HepG2 (cell line): ENCODE data around the gene THPO. TPM values are rescaled to one million over a fixed set of nuclear protein-coding genes. Genes with fewer than 3 reads are reported as not detected.

Experiments
- ATAC-seq: fragments of 200-7000 bp; cut with Tn5 transposase; 3 replicates; pipeline ENCODE4 v1.9.1; 2020; ENCODE audit warnings: mild to moderate bottlenecking, moderate library complexity
- BruUV-seq: library from RNA; stranded (reverse); fragments of 400-500 nt; replicated peaks from 2 replicates; lab custom pipeline; 2021; lab: Mats Ljungman, UMichigan
- CTCF ChIA-PET: fragments of 300-600 bp; formaldehyde crosslinking; extraction: SDS; loops from one replicate; lab custom pipeline; 2021; ENCODE audit warnings: low total read pairs, inconsistent platforms, low intra/inter-chr PET ratio; lab: Yijun Ruan, JAX
- POLR2A ChIA-PET: fragments of 350-600 bp; sonication (Branson Sonifier 250); formaldehyde crosslinking; loops from one replicate; lab custom pipeline; 2020; ENCODE audit warnings: antibody characterized with exemption, inconsistent platforms; lab: Yijun Ruan, JAX
- DNase-seq: peaks from one replicate; pipeline ENCODE4 v3.0.0-alpha.2; 2015; ENCODE audit warnings: low spot score
- FAIRE-seq: peaks from 3 replicates; lab custom pipeline; 2011; peaks lifted over from hg19 to GRCh38; lab: Jason Lieb, UNC
- H2AFZ ChIP-seq: one replicate; pipeline ENCODE4 v1.6.1; 2011; ENCODE audit warnings: low read length, inconsistent platforms
- H3K27ac ChIP-seq: fragments of 300-600 bp; 3 replicates; pipeline ENCODE4 v1.8.0; 2011; ENCODE audit warnings: mixed run types, mild to moderate bottlenecking, mixed read lengths, low read length, inconsistent platforms; ENCODE audit not compliant: insufficient read depth; ENCODE audit errors: extremely low read length
- H3K27me3 ChIP-seq, 2 experiments: fragments of 200-600 bp in 1 of 2; 2 replicates in 1 of 2; 3 replicates in 1 of 2; pipeline versions ENCODE4 v1.6.0 to v1.8.0; 2011; ENCODE audit warnings: low read length in 2 of 2, mild to moderate bottlenecking in 2 of 2, moderate library complexity in 2 of 2, inconsistent platforms in 1 of 2; ENCODE audit not compliant: insufficient read depth in 2 of 2, control insufficient read depth in 1 of 2
- H3K36me3 ChIP-seq, 2 experiments: fragments of 200-600 bp in 1 of 2; replicated peaks in 1 of 2; 2 replicates in 1 of 2; 3 replicates in 1 of 2; pipeline versions ENCODE4 v1.5.1 to v1.8.0; 2011; ENCODE audit warnings: low read length in 2 of 2, inconsistent platforms in 1 of 2; ENCODE audit not compliant: insufficient read depth in 2 of 2, control insufficient read depth in 1 of 2
- H3K4me1 ChIP-seq: 2 replicates; pipeline ENCODE4 v1.5.1; 2012; ENCODE audit warnings: low read length, inconsistent platforms; ENCODE audit not compliant: insufficient read depth
- H3K4me2 ChIP-seq: 2 replicates; pipeline ENCODE4 v1.6.0; 2011; ENCODE audit warnings: low read depth, low read length, inconsistent platforms
- H3K4me3 ChIP-seq, 3 experiments: fragments of 200-600 bp in 1 of 3; sonication (generic), shearing (Covaris generic) in 1 of 3; replicated peaks in 1 of 3; 2 replicates each; pipeline ENCODE4 v1.5.1; 2011 to 2016; ENCODE audit warnings: low read length in 3 of 3, inconsistent platforms in 2 of 3, low read depth in 2 of 3, mild to moderate bottlenecking in 2 of 3, control low read depth in 1 of 3, mixed read lengths in 1 of 3; ENCODE audit not compliant: insufficient read depth in 1 of 3
- H3K79me2 ChIP-seq: one replicate; pipeline ENCODE4 v1.6.1; 2011; ENCODE audit warnings: low read length, inconsistent platforms; ENCODE audit not compliant: insufficient read depth
- H3K9ac ChIP-seq: 2 replicates; pipeline ENCODE4 v1.6.0; 2011; ENCODE audit warnings: mild to moderate bottlenecking, low read depth, low read length, inconsistent platforms; ENCODE audit not compliant: insufficient read depth
- H3K9me3 ChIP-seq: 2 replicates; pipeline ENCODE4 v1.5.1; 2012; ENCODE audit warnings: mild to moderate bottlenecking, low read length
- H4K20me1 ChIP-seq: 2 replicates; pipeline ENCODE4 v1.6.0; 2011; ENCODE audit warnings: inconsistent platforms, mild to moderate bottlenecking, low read length, moderate library complexity; ENCODE audit not compliant: insufficient read depth
- FOXK2 ChIP-seq: fragments of 450-650 bp; IDR thresholded peaks from 2 replicates; pipeline ENCODE4 v1.6.1; 2016
- ISX ChIP-seq: sonication (generic); formaldehyde crosslinking; conservative IDR thresholded peaks from 2 replicates; pipeline ENCODE4 v1.5.0; 2020; ENCODE audit warnings: missing genetic modification reagents
- MAZ ChIP-seq, 2 experiments: sonication (generic) in 1 of 2; formaldehyde crosslinking in 1 of 2; IDR thresholded peaks; 2 replicates each; pipeline versions ENCODE4 v1.5.0 to v1.6.1; 2012 to 2020; ENCODE audit warnings: low read depth in 2 of 2, mild to moderate bottlenecking in 2 of 2, borderline replicate concordance in 1 of 2, improper control_type of control experiment in 1 of 2, low read length in 1 of 2, missing genetic modification reagents in 1 of 2, moderate library complexity in 1 of 2
- NFAT5 ChIP-seq: sonication (generic); formaldehyde crosslinking; IDR thresholded peaks from 2 replicates; pipeline ENCODE4 v1.4.0; 2020; ENCODE audit warnings: missing genetic modification reagents
- RARG ChIP-seq: sonication (generic); formaldehyde crosslinking; IDR thresholded peaks from 2 replicates; pipeline ENCODE4 v1.4.0; 2020; ENCODE audit warnings: low read depth, mild to moderate bottlenecking, missing genetic modification reagents
- WGBS: methylation state at CpG from one replicate; pipeline ENCODE4 v1.1.6; 2017; ENCODE audit warnings: low lambda C conversion rate; 5-methylcytosine and 5-hydroxymethylcytosine counted together
- in situ Hi-C: cut with HindIII; loops from 2 replicates; pipeline ENCODE4 v1.10.0; 2017; ENCODE audit warnings: low pct_unique_long_range_greater_than_20kb; ENCODE audit not compliant: extremely low pct_ligation_motif_present
- intact Hi-C: fragments of 100-400 bp; cut with micrococcal nuclease; formaldehyde crosslinking; loops from one replicate; pipeline ENCODE4 v1.10.0; 2022; ENCODE audit not compliant: unreplicated experiment
- polyA plus RNA-seq, 8 experiments: library from polyadenylated mRNA; depleted of rRNA in 3 of 8; stranded (reverse) in 7 of 8; unstranded in 1 of 8; fragments of >200 nt; fragmentation: Illumina TruSeq in 4 of 8; extraction: Trizol in 4 of 8; gene quantifications; 2 replicates each; pipeline versions ENCODE4 v1.2.1 to v1.2.3, GENCODE V29; 2011 to 2016; ENCODE audit warnings: low read depth in 4 of 8, missing spikeins in 1 of 8, mixed read lengths in 1 of 8; ENCODE audit not compliant: insufficient read depth in 1 of 8
- total RNA-seq, 5 experiments: library from RNA; depleted of rRNA; stranded (reverse); fragments of >200 nt; fragmentation: Illumina TruSeq; extraction: Trizol; gene quantifications; 2 replicates each; pipeline ENCODE4 v1.2.3, GENCODE V29; 2016; ENCODE audit warnings: low read depth in 1 of 5
- TF ChIP-seq, protein P1 (sequence below): IDR thresholded peaks from 2 replicates; pipeline ENCODE4 v1.6.1; 2016; ENCODE audit warnings: low read depth, missing genetic modification reagents, missing compliant biosample characterization

The THPO gene
- total and polyA plus RNA-seq, 2 of the 13 experiments (the other 11 are each of a cell fraction or from before 2014, with no cell fraction given), result 2.8 to 4.8 TPM

- peaks cover 19 to 40% of the 10 kb centered on the region in 2 experiments for H3K36me3 ChIP-seq
- FAIRE-seq (no peak), ATAC-seq (no peak), DNase-seq (no peak)
- no TSS peak for BruUV-seq
- H3K4me3 ChIP-seq, result no peak overlapping the region
- peaks cover 52% of the 10 kb centered on the region for H3K4me1 ChIP-seq
- WGBS, result 98% methylated on average over 4 of the region's 9 CpGs
- POLR2A ChIA-PET, result interaction anchor here (0.8 to 3.0 kb wide), 3 partner anchors 8 to 11 kb away, joined by 3 to 13 read pairs (median 7); no protein-coding TSS in a partner anchor
- H3K4me2 ChIP-seq, result no peak overlapping the region
- no peaks in the 10 kb centered on the region; a peak in 1 of 5 replicates for H3K27me3 ChIP-seq
- in situ Hi-C loops, result no loop called here
- CTCF ChIA-PET, result no interaction called here
- no peak overlapping the region for H2AFZ ChIP-seq
- peaks cover 17% of the 10 kb centered on the region for H3K79me2 ChIP-seq
- no peaks in the 10 kb centered on the region for H3K9me3 ChIP-seq
- TF ChIP-seq NFAT5, result no peak
- TF ChIP-seq RARG (CRISPR knock-in tag), result no peak
- TF ChIP-seq FOXK2, result no peak
- no peak for TF ChIP-seq ISX (CRISPR knock-in tag)
- TF ChIP-seq MAZ (IDR thresholded peaks at IDR 0.05; ENCODE audit: borderline replicate concordance, low read depth, low read length), result no peak
- no peak for TF ChIP-seq MAZ (CRISPR knock-in tag; IDR thresholded peaks at IDR 0.05; ENCODE audit: low read depth)
- TF ChIP-seq, protein P1, sequence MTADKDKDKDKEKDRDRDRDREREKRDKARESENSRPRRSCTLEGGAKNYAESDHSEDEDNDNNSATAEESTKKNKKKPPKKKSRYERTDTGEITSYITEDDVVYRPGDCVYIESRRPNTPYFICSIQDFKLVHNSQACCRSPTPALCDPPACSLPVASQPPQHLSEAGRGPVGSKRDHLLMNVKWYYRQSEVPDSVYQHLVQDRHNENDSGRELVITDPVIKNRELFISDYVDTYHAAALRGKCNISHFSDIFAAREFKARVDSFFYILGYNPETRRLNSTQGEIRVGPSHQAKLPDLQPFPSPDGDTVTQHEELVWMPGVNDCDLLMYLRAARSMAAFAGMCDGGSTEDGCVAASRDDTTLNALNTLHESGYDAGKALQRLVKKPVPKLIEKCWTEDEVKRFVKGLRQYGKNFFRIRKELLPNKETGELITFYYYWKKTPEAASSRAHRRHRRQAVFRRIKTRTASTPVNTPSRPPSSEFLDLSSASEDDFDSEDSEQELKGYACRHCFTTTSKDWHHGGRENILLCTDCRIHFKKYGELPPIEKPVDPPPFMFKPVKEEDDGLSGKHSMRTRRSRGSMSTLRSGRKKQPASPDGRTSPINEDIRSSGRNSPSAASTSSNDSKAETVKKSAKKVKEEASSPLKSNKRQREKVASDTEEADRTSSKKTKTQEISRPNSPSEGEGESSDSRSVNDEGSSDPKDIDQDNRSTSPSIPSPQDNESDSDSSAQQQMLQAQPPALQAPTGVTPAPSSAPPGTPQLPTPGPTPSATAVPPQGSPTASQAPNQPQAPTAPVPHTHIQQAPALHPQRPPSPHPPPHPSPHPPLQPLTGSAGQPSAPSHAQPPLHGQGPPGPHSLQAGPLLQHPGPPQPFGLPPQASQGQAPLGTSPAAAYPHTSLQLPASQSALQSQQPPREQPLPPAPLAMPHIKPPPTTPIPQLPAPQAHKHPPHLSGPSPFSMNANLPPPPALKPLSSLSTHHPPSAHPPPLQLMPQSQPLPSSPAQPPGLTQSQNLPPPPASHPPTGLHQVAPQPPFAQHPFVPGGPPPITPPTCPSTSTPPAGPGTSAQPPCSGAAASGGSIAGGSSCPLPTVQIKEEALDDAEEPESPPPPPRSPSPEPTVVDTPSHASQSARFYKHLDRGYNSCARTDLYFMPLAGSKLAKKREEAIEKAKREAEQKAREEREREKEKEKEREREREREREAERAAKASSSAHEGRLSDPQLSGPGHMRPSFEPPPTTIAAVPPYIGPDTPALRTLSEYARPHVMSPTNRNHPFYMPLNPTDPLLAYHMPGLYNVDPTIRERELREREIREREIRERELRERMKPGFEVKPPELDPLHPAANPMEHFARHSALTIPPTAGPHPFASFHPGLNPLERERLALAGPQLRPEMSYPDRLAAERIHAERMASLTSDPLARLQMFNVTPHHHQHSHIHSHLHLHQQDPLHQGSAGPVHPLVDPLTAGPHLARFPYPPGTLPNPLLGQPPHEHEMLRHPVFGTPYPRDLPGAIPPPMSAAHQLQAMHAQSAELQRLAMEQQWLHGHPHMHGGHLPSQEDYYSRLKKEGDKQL (CRISPR knock-in tag), result no peak
- intact Hi-C loops, result no loop called here
- no peak overlapping the region for H3K27ac ChIP-seq
- no peak overlapping the region for H3K9ac ChIP-seq
- H4K20me1 ChIP-seq, result peaks cover 17% of the 10 kb centered on the region
These were observed 9.9 kb downstream of the THPO start for GRCh38 chr3:184368116-184368515.
